Measurements from ENCODE around the gene FHL2.

GRCh38 chr2:105391058-105391627, 7.7 kb downstream of the FHL2 start:
- TF ChIP-seq CTCF (IDR thresholded peaks at IDR 0.05; ENCODE audit: extremely low read depth in 1 of 2, insufficient read depth in 1 of 2, low read depth in 1 of 2, low read length in 2 of 2) (no peak), POLR2A (IDR thresholded peaks at IDR 0.05; ENCODE audit: low read depth, low read length) (no peak), POLR2AphosphoS5 (IDR thresholded peaks at IDR 0.05; ENCODE audit: insufficient read depth, low read depth, low read length) (no peak), JUN (IDR thresholded peaks at IDR 0.05; ENCODE audit: borderline replicate concordance, insufficient read depth, insufficient read length, low read depth) (no peak), EZH2 (IDR thresholded peaks at IDR 0.05; ENCODE audit: borderline replicate concordance, low read depth, low read length, severe bottlenecking) (no peak), FOS (IDR thresholded peaks at IDR 0.05; ENCODE audit: borderline replicate concordance, insufficient read depth, low read length) (no peak), MYC (IDR thresholded peaks at IDR 0.05; ENCODE audit: low read depth, low read length) (no peak), MAX (IDR thresholded peaks at IDR 0.05; ENCODE audit: insufficient read depth, insufficient read length) (no peak)

All from endothelial cell of umbilical vein (primary cell).